Measurements from ENCODE around the gene ACO2. TPM values are rescaled to one million over a fixed set of nuclear protein-coding genes. Genes with fewer than 3 reads are reported as not detected.

Gene ACO2
- total and polyA plus RNA-seq, 10 of the 15 experiments (the other 5 are each of a cell fraction or from before 2014, with no cell fraction given) = 21.4 to 214 (median 88.5) TPM

- TF ChIP-seq CUX1 (IDR thresholded peaks at IDR 0.05; ENCODE audit: insufficient replicate concordance, low read depth, low read length) = peak; percentile 50
- TF ChIP-seq DPF2 (IDR thresholded peaks at IDR 0.05) = peak; percentile 80
- no peak for TF ChIP-seq BRCA1 (IDR thresholded peaks at IDR 0.05; ENCODE audit: low read depth, low read length)
- no peak for TF ChIP-seq RUNX3 (IDR thresholded peaks at IDR 0.05; ENCODE audit: low read length)
- no peak for TF ChIP-seq JUND (IDR thresholded peaks at IDR 0.05; ENCODE audit: low read depth, low read length)
- TF ChIP-seq ATF7 (IDR thresholded peaks at IDR 0.05; ENCODE audit: low read depth) = no peak
- no peak for TF ChIP-seq RAD21 (IDR thresholded peaks at IDR 0.05; ENCODE audit: insufficient read depth, low read depth, low read length)
- no peak for TF ChIP-seq TCF7 (IDR thresholded peaks at IDR 0.05; ENCODE audit: borderline replicate concordance)
- TF ChIP-seq SUZ12 (IDR thresholded peaks at IDR 0.05; ENCODE audit: unreplicated experiment) = no peak
- TF ChIP-seq CEBPB (IDR thresholded peaks at IDR 0.05; ENCODE audit: borderline replicate concordance in 1 of 2, low read depth in 2 of 2, low read length in 2 of 2) = no peak
- TF ChIP-seq E4F1 (IDR thresholded peaks at IDR 0.05; ENCODE audit: borderline replicate concordance, partially characterized antibody) = peak; percentile 27
- no peak for TF ChIP-seq STAT3 (IDR thresholded peaks at IDR 0.05; ENCODE audit: low read depth, low read length)
- TF ChIP-seq BMI1 (IDR thresholded peaks at IDR 0.05; ENCODE audit: borderline replicate concordance) = peak; percentile 81
- TF ChIP-seq E2F4 (IDR thresholded peaks at IDR 0.05; ENCODE audit: low read depth, low read length) = no peak
- TF ChIP-seq IKZF1 (conservative IDR thresholded peaks at IDR 0.05) = peak; percentile 81
- no peak for TF ChIP-seq BCLAF1 (IDR thresholded peaks at IDR 0.05)
- TF ChIP-seq TARDBP (IDR thresholded peaks at IDR 0.05; ENCODE audit: borderline replicate concordance) = peak; percentile 95
- 0 out of 2 replicates have a peak, but pooled peaks have one; percentile 86 for TF ChIP-seq ZBED1 (IDR thresholded peaks at IDR 0.05; ENCODE audit: borderline replicate concordance)
- no peak; the same call in 1 of the 2 replicates for TF ChIP-seq ZNF24 (IDR thresholded peaks at IDR 0.05)
Measured at GRCh38 chr22:41446639-41447434, 22.1 kb upstream of the ACO2 start, which contains the start of gene TOB2 (continued).

All from GM12878 (cell line).